Neural cell (in vitro differentiated cells): ENCODE data around the gene CYP4F22.

Experiments
- EZH2 ChIP-seq: fragments of 200-600, 300-800 bp; shearing (Covaris generic), sonication (generic); IDR thresholded peaks from 2 replicates; pipeline ENCODE4 v1.6.1; 2014; ENCODE audit warnings: antibody characterized with exemption, low read length, borderline replicate concordance, mild to moderate bottlenecking; ENCODE audit not compliant: insufficient read depth, poor library complexity, severe bottlenecking
- POLR2AphosphoS5 ChIP-seq: IDR thresholded peaks from 2 replicates; pipeline ENCODE4 v1.6.1; 2012
- TF ChIP-seq, protein P1 (sequence below): fragments of 450-650 bp; IDR thresholded peaks from 2 replicates; pipeline ENCODE4 v1.5.1; 2014; ENCODE audit warnings: antibody characterized with exemption, mild to moderate bottlenecking, moderate library complexity; ENCODE audit not compliant: poor library complexity, severe bottlenecking
- TF ChIP-seq, protein P2 (sequence below): IDR thresholded peaks from 2 replicates; pipeline ENCODE4 v1.6.1; 2012; ENCODE audit warnings: borderline replicate concordance

DNA sequence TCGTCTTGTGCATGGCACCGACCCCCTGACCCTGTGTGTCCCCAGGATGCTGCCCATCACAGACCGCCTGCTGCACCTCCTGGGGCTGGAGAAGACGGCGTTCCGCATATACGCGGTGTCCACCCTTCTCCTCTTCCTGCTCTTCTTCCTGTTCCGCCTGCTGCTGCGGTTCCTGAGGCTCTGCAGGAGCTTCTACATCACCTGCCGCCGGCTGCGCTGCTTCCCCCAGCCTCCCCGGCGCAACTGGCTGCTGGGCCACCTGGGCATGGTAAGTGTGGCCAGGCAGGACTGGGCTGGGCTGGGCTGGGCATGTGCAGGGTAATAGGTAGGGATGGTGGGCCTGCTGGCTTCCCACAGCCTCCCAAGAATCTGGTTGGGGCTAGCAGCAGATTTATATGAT, 17.0 kb downstream of the CYP4F22 start:
- TF ChIP-seq, protein P1, sequence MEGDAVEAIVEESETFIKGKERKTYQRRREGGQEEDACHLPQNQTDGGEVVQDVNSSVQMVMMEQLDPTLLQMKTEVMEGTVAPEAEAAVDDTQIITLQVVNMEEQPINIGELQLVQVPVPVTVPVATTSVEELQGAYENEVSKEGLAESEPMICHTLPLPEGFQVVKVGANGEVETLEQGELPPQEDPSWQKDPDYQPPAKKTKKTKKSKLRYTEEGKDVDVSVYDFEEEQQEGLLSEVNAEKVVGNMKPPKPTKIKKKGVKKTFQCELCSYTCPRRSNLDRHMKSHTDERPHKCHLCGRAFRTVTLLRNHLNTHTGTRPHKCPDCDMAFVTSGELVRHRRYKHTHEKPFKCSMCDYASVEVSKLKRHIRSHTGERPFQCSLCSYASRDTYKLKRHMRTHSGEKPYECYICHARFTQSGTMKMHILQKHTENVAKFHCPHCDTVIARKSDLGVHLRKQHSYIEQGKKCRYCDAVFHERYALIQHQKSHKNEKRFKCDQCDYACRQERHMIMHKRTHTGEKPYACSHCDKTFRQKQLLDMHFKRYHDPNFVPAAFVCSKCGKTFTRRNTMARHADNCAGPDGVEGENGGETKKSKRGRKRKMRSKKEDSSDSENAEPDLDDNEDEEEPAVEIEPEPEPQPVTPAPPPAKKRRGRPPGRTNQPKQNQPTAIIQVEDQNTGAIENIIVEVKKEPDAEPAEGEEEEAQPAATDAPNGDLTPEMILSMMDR = no peak
- TF ChIP-seq, protein P2, sequence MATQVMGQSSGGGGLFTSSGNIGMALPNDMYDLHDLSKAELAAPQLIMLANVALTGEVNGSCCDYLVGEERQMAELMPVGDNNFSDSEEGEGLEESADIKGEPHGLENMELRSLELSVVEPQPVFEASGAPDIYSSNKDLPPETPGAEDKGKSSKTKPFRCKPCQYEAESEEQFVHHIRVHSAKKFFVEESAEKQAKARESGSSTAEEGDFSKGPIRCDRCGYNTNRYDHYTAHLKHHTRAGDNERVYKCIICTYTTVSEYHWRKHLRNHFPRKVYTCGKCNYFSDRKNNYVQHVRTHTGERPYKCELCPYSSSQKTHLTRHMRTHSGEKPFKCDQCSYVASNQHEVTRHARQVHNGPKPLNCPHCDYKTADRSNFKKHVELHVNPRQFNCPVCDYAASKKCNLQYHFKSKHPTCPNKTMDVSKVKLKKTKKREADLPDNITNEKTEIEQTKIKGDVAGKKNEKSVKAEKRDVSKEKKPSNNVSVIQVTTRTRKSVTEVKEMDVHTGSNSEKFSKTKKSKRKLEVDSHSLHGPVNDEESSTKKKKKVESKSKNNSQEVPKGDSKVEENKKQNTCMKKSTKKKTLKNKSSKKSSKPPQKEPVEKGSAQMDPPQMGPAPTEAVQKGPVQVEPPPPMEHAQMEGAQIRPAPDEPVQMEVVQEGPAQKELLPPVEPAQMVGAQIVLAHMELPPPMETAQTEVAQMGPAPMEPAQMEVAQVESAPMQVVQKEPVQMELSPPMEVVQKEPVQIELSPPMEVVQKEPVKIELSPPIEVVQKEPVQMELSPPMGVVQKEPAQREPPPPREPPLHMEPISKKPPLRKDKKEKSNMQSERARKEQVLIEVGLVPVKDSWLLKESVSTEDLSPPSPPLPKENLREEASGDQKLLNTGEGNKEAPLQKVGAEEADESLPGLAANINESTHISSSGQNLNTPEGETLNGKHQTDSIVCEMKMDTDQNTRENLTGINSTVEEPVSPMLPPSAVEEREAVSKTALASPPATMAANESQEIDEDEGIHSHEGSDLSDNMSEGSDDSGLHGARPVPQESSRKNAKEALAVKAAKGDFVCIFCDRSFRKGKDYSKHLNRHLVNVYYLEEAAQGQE = no peak
- TF ChIP-seq EZH2 (no peak), POLR2AphosphoS5 (no peak)
